Activated B cell treated with CpG ODN at 0.5 μM for 24 hours (primary cell): ENCODE measurements around the gene VAT1. TPM values are rescaled to one million over a fixed set of nuclear protein-coding genes. Genes with fewer than 3 reads are reported as not detected.

Experiments used
- ATAC-seq: fragments of 200-7000 bp; cut with Tn5 transposase; one replicate; pipeline ENCODE4 v1.10.0; 2021; ENCODE audit warnings: low read depth, mild to moderate bottlenecking, moderate library complexity
- CTCF ChIA-PET: fragments of 350-600 bp; sonication (Branson Sonifier 250); formaldehyde crosslinking; loops from one replicate; lab custom pipeline; 2021; ENCODE audit warnings: antibody characterized with exemption; lab: Charles Lee
- POLR2A ChIA-PET: fragments of 350-600 bp; sonication (Branson Sonifier 250); formaldehyde crosslinking; loops from one replicate; lab custom pipeline; 2021; ENCODE audit warnings: antibody characterized with exemption; lab: Charles Lee
- DNase-seq: peaks from one replicate; pipeline ENCODE4 v3.0.0; 2022
- H3K27ac Mint-ChIP-seq: one replicate; pipeline ENCODE4 v1.8.0; 2020; ENCODE audit warnings: mixed read lengths
- H3K27me3 Mint-ChIP-seq: one replicate; pipeline ENCODE4 v1.8.0; 2021; ENCODE audit warnings: mixed read lengths
- H3K36me3 Mint-ChIP-seq: one replicate; pipeline ENCODE4 v1.8.0; 2021; ENCODE audit warnings: low read depth, mixed read lengths
- H3K4me1 Mint-ChIP-seq: one replicate; pipeline ENCODE4 v1.8.0; 2021; ENCODE audit warnings: mixed read lengths
- H3K4me3 Mint-ChIP-seq: one replicate; pipeline ENCODE4 v1.8.0; 2020; ENCODE audit warnings: mild to moderate bottlenecking, mixed read lengths
- H3K9me3 Mint-ChIP-seq: one replicate; pipeline ENCODE4 v1.8.0; 2020; ENCODE audit warnings: mixed read lengths
- intact Hi-C: fragments of 100-400 bp; cut with micrococcal nuclease; formaldehyde crosslinking; loops from one replicate; pipeline ENCODE4 v1.15.1; 2024
- total RNA-seq: library from RNA; stranded (reverse); gene quantifications from 2 replicates; pipeline ENCODE4 v1.2.3, GENCODE V29; 2022
- TF ChIP-seq, protein P1 (sequence below): fragments of 200-600 bp; IDR thresholded peaks from one replicate; pipeline ENCODE4 v1.8.0; 2022; ENCODE audit warnings: antibody characterized with exemption, mild to moderate bottlenecking

Gene VAT1
- total RNA-seq, 1 donor from 2014 or later = 34.4 TPM

DNA sequence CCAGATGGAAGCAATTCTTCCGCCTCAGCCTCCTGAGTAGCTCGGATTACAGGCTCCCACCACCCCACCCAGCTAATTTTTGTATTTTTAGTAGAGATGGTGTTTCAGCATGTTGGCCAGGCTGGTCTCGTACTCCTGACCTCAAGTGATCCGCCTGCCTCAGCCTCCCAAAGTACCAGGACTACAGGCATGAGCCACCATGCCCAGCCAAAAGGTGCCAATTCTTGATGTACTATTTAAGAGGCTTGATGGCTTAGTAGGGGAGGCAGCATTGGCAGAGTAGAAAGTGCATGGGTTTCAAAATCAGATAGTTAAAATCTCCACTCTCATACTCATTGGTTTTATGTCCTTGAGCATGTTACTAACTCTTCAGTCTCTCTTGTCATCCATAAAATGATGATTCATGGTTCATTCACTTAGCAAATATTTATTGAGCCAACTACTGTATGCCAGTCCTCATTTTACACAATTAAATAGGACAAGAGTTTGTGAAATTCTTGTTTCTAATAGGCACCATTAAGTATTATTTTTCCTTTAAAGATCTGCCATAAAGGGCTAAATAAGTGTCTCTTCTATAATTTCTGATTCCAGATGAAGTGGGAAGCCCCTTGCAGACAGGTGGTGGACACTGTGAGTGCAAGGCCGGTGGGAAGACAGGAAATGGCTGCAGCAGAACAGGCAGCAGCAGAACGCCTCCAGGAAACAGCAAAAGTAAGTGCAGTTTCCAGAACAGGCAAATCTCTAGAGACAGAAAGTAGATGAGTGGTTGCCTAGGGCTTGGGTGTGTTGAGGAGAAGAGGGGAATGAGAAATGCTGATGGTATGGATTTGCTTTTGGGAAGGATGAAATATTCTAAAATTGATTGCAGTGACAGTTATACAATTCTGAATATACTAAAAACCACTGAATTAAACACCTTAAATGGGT, 32.2 kb downstream of the VAT1 start:
- no peak for ATAC-seq
- Mint-ChIP-seq H3K27ac (peak overlapping the region; percentile 32), H3K4me1 (peaks cover 42% of the 10 kb centered on the region), H3K36me3 (peaks cover 82% of the 10 kb centered on the region), H3K9me3 (no peaks in the 10 kb centered on the region), H3K27me3 (no peaks in the 10 kb centered on the region), H3K4me3 (no peak overlapping the region)
- ChIA-PET CTCF (no interaction called here), POLR2A (interaction anchor here (0.6 to 6.8 kb wide), 2 partner anchors 8 to 166 kb away, joined by 4 to 124 read pairs; partner anchors contain the start of gene RPL27)
- intact Hi-C loops = loop anchor here (10.0 kb wide), 1 partner anchor 245 kb away; the partner anchor contains the start of gene EZH1
- DNase-seq = no peak
- TF ChIP-seq, protein P1, sequence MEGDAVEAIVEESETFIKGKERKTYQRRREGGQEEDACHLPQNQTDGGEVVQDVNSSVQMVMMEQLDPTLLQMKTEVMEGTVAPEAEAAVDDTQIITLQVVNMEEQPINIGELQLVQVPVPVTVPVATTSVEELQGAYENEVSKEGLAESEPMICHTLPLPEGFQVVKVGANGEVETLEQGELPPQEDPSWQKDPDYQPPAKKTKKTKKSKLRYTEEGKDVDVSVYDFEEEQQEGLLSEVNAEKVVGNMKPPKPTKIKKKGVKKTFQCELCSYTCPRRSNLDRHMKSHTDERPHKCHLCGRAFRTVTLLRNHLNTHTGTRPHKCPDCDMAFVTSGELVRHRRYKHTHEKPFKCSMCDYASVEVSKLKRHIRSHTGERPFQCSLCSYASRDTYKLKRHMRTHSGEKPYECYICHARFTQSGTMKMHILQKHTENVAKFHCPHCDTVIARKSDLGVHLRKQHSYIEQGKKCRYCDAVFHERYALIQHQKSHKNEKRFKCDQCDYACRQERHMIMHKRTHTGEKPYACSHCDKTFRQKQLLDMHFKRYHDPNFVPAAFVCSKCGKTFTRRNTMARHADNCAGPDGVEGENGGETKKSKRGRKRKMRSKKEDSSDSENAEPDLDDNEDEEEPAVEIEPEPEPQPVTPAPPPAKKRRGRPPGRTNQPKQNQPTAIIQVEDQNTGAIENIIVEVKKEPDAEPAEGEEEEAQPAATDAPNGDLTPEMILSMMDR = no peak

DNA sequence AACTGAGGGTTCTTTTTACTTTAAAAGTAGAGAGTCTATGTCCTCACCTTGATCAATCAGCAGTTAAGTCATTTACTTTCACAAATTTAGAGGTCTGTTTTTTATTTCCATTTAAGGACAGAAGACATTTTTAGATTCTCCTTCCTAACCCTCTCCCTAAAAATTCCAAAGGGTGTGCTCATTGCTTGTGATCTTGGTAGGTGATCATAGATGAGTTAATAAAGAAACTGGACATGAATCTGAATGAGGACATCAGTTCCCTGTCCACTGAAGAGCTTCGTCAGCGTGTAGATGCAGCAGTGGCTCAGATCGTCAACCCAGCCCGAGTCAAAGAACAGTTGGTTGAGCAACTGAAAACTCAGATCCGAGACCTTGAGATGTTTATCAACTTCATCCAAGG, 33.0 kb downstream of the VAT1 start:
- Mint-ChIP-seq H3K36me3 (peaks cover 75% of the 10 kb centered on the region), H3K4me3 (no peak overlapping the region), H3K27me3 (no peaks in the 10 kb centered on the region), H3K27ac (no peak overlapping the region), H3K4me1 (peaks cover 51% of the 10 kb centered on the region), H3K9me3 (no peaks in the 10 kb centered on the region)
- ChIA-PET POLR2A (interaction anchor here (0.6 to 6.8 kb wide), 2 partner anchors 8 to 166 kb away, joined by 4 to 124 read pairs; partner anchors contain the start of gene RPL27), CTCF (no interaction called here)
- no peak for DNase-seq
- no peak for ATAC-seq
- intact Hi-C loops = loop anchor here (10.0 kb wide), 1 partner anchor 244 kb away; the partner anchor contains the start of gene EZH1
- TF ChIP-seq, protein P1 = no peak

DNA sequence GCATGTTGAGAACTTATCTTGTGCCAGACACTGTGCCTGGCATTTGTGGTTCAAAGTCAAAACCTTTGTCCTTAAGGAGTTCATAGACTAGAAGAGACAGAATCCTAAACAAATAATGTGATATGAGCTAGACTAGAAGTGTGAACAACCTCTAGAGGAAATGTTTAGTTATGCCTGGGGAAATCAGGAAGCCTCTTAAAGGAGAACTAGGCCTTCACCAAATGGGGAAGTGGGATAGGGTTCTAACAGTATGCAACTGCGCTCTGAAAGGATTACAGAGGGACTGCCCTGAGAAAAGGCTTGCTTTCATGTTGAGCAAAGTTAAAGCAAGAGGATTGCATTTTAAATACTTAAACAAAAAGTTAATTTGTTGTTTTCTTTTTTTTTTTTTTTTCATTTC, 37.0 kb downstream of the VAT1 start:
- intact Hi-C loops = loop anchor here (1.0 to 10.0 kb wide), 3 partner anchors 13 to 240 kb away; partner anchors contain the start of genes AARSD1, EZH1 and RPL27
- Mint-ChIP-seq H3K27me3 (no peaks in the 10 kb centered on the region), H3K27ac (peak overlapping the region; percentile 91), H3K36me3 (peaks cover 61% of the 10 kb centered on the region), H3K9me3 (no peaks in the 10 kb centered on the region), H3K4me3 (peak overlapping the region; percentile 78), H3K4me1 (peaks cover 69% of the 10 kb centered on the region)
- ATAC-seq (peak; percentile 72), DNase-seq (no peak)
- POLR2A ChIA-PET = interaction anchor here (0.5 to 6.8 kb wide), 24 partner anchors 12 to 1724 kb away, joined by 3 to 124 read pairs (median 6); partner anchors contain the start of genes AARSD1, BECN1, DBF4B and DHX8
- TF ChIP-seq, protein P1 = no peak
- CTCF ChIA-PET = interaction anchor here (1.3 to 2.1 kb wide), 2 partner anchors 11 to 13 kb away, joined by 3 to 19 read pairs; partner anchors contain the start of gene RPL27

DNA sequence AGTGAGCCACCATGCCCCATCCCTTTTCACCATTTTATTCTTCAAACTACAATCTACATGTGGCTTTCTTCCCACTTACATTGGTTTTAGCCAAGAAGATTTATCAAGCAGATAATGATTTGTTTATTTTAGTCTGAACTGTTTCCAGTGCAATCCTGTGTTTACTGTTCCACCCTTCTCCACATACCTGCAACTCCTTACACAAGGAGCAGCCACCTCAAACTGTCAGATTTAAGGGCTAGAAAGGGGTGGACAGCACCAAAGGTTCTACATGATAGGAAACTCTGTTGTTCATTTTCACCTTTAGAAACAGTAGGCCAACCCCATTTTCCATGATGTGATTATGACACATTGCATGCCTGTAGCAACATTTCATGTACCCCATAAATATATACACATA, 39.9 kb downstream of the VAT1 start:
- intact Hi-C loops = loop anchor here (5.0 to 10.0 kb wide), 2 partner anchors 150 to 237 kb away; partner anchors contain the start of genes EZH1 and PSME3
- CTCF ChIA-PET = no interaction called here
- H3K4me3 Mint-ChIP-seq = peak overlapping the region; percentile 98
- peaks cover 32% of the 10 kb centered on the region for H3K36me3 Mint-ChIP-seq
- H3K4me1 Mint-ChIP-seq = peaks cover 66% of the 10 kb centered on the region
- H3K27me3 Mint-ChIP-seq = no peaks in the 10 kb centered on the region
- no peak for ATAC-seq
- H3K27ac Mint-ChIP-seq = peak overlapping the region; percentile 12
- TF ChIP-seq, protein P1 = no peak
- POLR2A ChIA-PET = interaction anchor here (0.6 to 3.4 kb wide), 6 partner anchors 16 to 1317 kb away, joined by 3 to 37 read pairs (median 4); partner anchors contain the start of genes AARSD1, BECN1 and RPL27
- no peaks in the 10 kb centered on the region for H3K9me3 Mint-ChIP-seq
- no peak for DNase-seq
